HL-60 (cell line): Measurements from ENCODE around the gene CWF19L1.

Experiments
- POLR2AphosphoS5 ChIP-seq: IDR thresholded peaks from 2 replicates; pipeline ENCODE4 v1.6.1; 2012; ENCODE audit warnings: low read depth
- TF ChIP-seq, protein P1 (sequence below): IDR thresholded peaks from 2 replicates; pipeline ENCODE4 v1.6.1; 2012; ENCODE audit warnings: low read depth; ENCODE audit not compliant: insufficient replicate concordance
- TF ChIP-seq, protein P2 (sequence below): IDR thresholded peaks from one replicate; pipeline ENCODE4 v1.5.1; 2011; ENCODE audit warnings: low read length, control low read depth, inconsistent platforms; ENCODE audit not compliant: insufficient read depth

DNA sequence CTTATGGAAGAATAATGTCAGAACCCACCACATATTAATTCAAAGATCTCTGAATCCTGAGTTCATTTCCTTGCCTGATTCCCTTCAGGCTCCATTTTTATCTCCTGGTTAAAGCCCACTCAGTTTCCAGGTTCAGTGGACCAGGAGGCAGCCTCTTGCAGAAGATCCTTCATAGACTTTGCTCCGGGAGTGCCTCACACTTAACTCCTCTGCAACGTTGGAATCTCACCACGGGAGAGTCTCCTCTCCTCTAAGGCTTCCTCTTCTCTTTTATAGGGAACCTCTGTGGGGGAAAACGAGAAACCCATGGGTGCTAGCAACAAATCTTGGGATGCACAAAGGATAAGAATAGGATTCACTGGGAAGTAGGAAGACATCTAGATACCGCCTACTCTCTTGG, 20.8 kb upstream of the CWF19L1 start:
- TF ChIP-seq, protein P1, sequence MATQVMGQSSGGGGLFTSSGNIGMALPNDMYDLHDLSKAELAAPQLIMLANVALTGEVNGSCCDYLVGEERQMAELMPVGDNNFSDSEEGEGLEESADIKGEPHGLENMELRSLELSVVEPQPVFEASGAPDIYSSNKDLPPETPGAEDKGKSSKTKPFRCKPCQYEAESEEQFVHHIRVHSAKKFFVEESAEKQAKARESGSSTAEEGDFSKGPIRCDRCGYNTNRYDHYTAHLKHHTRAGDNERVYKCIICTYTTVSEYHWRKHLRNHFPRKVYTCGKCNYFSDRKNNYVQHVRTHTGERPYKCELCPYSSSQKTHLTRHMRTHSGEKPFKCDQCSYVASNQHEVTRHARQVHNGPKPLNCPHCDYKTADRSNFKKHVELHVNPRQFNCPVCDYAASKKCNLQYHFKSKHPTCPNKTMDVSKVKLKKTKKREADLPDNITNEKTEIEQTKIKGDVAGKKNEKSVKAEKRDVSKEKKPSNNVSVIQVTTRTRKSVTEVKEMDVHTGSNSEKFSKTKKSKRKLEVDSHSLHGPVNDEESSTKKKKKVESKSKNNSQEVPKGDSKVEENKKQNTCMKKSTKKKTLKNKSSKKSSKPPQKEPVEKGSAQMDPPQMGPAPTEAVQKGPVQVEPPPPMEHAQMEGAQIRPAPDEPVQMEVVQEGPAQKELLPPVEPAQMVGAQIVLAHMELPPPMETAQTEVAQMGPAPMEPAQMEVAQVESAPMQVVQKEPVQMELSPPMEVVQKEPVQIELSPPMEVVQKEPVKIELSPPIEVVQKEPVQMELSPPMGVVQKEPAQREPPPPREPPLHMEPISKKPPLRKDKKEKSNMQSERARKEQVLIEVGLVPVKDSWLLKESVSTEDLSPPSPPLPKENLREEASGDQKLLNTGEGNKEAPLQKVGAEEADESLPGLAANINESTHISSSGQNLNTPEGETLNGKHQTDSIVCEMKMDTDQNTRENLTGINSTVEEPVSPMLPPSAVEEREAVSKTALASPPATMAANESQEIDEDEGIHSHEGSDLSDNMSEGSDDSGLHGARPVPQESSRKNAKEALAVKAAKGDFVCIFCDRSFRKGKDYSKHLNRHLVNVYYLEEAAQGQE: no peak
- TF ChIP-seq POLR2AphosphoS5: no peak
- TF ChIP-seq, protein P2, sequence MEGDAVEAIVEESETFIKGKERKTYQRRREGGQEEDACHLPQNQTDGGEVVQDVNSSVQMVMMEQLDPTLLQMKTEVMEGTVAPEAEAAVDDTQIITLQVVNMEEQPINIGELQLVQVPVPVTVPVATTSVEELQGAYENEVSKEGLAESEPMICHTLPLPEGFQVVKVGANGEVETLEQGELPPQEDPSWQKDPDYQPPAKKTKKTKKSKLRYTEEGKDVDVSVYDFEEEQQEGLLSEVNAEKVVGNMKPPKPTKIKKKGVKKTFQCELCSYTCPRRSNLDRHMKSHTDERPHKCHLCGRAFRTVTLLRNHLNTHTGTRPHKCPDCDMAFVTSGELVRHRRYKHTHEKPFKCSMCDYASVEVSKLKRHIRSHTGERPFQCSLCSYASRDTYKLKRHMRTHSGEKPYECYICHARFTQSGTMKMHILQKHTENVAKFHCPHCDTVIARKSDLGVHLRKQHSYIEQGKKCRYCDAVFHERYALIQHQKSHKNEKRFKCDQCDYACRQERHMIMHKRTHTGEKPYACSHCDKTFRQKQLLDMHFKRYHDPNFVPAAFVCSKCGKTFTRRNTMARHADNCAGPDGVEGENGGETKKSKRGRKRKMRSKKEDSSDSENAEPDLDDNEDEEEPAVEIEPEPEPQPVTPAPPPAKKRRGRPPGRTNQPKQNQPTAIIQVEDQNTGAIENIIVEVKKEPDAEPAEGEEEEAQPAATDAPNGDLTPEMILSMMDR: no peak
